NCI-H1694 (cell line): Measurements from ENCODE around the gene GALNT18.

ENCODE experiments used
- DNase-seq: peaks from one replicate; lab custom pipeline; 2025; lab: John Stamatoyannopoulos, UW

The GALNT18 gene

GRCh38 chr11:11567936-11568650 lies 53.7 kb downstream of the GALNT18 start:
- no peak for DNase-seq

GRCh38 chr11:11565636-11566035 lies 56.2 kb downstream of the GALNT18 start:
- DNase-seq = no peak

GRCh38 chr11:11563200-11563975 lies 58.4 kb downstream of the GALNT18 start:
- no peak for DNase-seq

GRCh38 chr11:11561991-11562390 lies 59.8 kb downstream of the GALNT18 start:
- DNase-seq = no peak

- DNase-seq = no peak
Observed at GRCh38 chr11:11558826-11559225, 63.0 kb downstream of the GALNT18 start.

GRCh38 chr11:11558396-11558795 lies 63.4 kb downstream of the GALNT18 start:
- DNase-seq = no peak

GRCh38 chr11:11555208-11555607 lies 66.6 kb downstream of the GALNT18 start:
- peak; percentile 84 for DNase-seq

GRCh38 chr11:11553573-11553972 lies 68.2 kb downstream of the GALNT18 start:
- no peak for DNase-seq

GRCh38 chr11:11552529-11553087 lies 69.2 kb downstream of the GALNT18 start:
- DNase-seq = no peak

- no peak for DNase-seq
Observed at GRCh38 chr11:11550534-11550933, 71.3 kb downstream of the GALNT18 start.

- DNase-seq = no peak
Observed at GRCh38 chr11:11545285-11546275, 76.2 kb downstream of the GALNT18 start.

- DNase-seq = no peak
Observed at GRCh38 chr11:11543656-11544055, 78.1 kb downstream of the GALNT18 start.

GRCh38 chr11:11540157-11540556 lies 81.6 kb downstream of the GALNT18 start:
- DNase-seq = no peak

GRCh38 chr11:11538277-11538960 lies 83.4 kb downstream of the GALNT18 start:
- DNase-seq = no peak

GRCh38 chr11:11537871-11538270 lies 83.9 kb downstream of the GALNT18 start:
- DNase-seq = no peak

- no peak for DNase-seq
Observed at GRCh38 chr11:11537372-11537771, 84.4 kb downstream of the GALNT18 start.

- DNase-seq = no peak
Observed at GRCh38 chr11:11536650-11537049, 85.2 kb downstream of the GALNT18 start.

- DNase-seq = no peak
Observed at GRCh38 chr11:11535611-11536010, 86.2 kb downstream of the GALNT18 start.

GRCh38 chr11:11534981-11535380 lies 86.8 kb downstream of the GALNT18 start:
- peak; percentile 49 for DNase-seq

- peak; percentile 96 for DNase-seq
Observed at GRCh38 chr11:11533751-11534150, 88.1 kb downstream of the GALNT18 start.

GRCh38 chr11:11533057-11533456 lies 88.7 kb downstream of the GALNT18 start:
- DNase-seq = no peak
